Omental fat pad (tissue), 4 donors: ENCODE data around the gene MIA. TPM values are rescaled to one million over a fixed set of nuclear protein-coding genes. Genes with fewer than 3 reads are reported as not detected.
A peak's percentile ranks its signal among the peaks of the same experiment; 100 is the strongest.
"Not testable (repeated sequence)": the region's sequence is repeated elsewhere in the genome, so short reads cannot be mapped to it uniquely, and the experiment has no call there.

Experiments used
- ATAC-seq: fragments of 150-250 bp; one replicate; pipeline ENCODE4 v1.9.1; 2016; ENCODE audit warnings: mild to moderate bottlenecking, moderate library complexity; ENCODE audit not compliant: low FRiP score
- DNase-seq: peaks from one replicate; pipeline ENCODE4 v3.0.0-alpha.2; 2019; ENCODE audit warnings: low spot score
- CTCF ChIP-seq, 3 donors: fragments of 450-650 bp; IDR thresholded peaks; one replicate each; pipeline ENCODE4 v1.5.1; 2016 to 2017; ENCODE audit warnings: antibody characterized with exemption in 3 of 3, mild to moderate bottlenecking in 3 of 3, moderate library complexity in 2 of 3
- total RNA-seq, 4 donors: library from RNA; depleted of rRNA; stranded (reverse); fragments of >200 nt; gene quantifications; one replicate each; pipeline ENCODE4 v1.1.0, GENCODE V29; 2016

Gene MIA
- total RNA-seq, 4 donors from 2014 or later: not detected

- DNase-seq (no peak), ATAC-seq (no peak)
- no peak for TF ChIP-seq CTCF (IDR thresholded peaks at IDR 0.05)
These were observed 39.9 kb downstream of the MIA start for GRCh38 chr19:40815223-40815622.

- peak; percentile 89 for ATAC-seq
- DNase-seq: peak; percentile 79
These were observed 43.4 kb downstream of the MIA start for GRCh38 chr19:40818480-40819399.

- peak in 1 of 3 donors; percentile 22 for TF ChIP-seq CTCF (IDR thresholded peaks at IDR 0.05)
- not testable (repeated sequence) for ATAC-seq, DNase-seq
These were observed 44.3 kb downstream of the MIA start for GRCh38 chr19:40819479-40820234.

- DNase-seq (no peak), ATAC-seq (no peak)
- TF ChIP-seq CTCF (IDR thresholded peaks at IDR 0.05): no peak
These were observed 46.8 kb downstream of the MIA start for GRCh38 chr19:40822161-40822560.

GRCh38 chr19:40822704-40823553 lies 47.6 kb downstream of the MIA start:
- not testable (repeated sequence) for ATAC-seq, DNase-seq

- not testable (repeated sequence) for ATAC-seq, DNase-seq
These were observed 49.6 kb downstream of the MIA start for GRCh38 chr19:40824916-40825315.

- DNase-seq, ATAC-seq: not testable (repeated sequence)
These were observed 50.3 kb downstream of the MIA start for GRCh38 chr19:40825460-40826095.

- DNase-seq: not testable (repeated sequence)
- ATAC-seq: peak; percentile 8
These were observed 51.0 kb downstream of the MIA start for GRCh38 chr19:40826312-40826698.

GRCh38 chr19:40826699-40827385 lies 51.5 kb downstream of the MIA start:
- DNase-seq: not testable (repeated sequence)
- ATAC-seq: peak; percentile 3

Other genes with a start within 250 kb of the MIA start
- gene SHKBP1, start 198.6 kb upstream of the MIA start, total RNA-seq: 10 to 100 TPM; 37.0 to 87.5 (median 47.8) TPM
- gene LTBP4, start 174.2 kb upstream of the MIA start, total RNA-seq: 100 to 1,000 TPM in 3 of 4 donors, 10 to 100 TPM in 1; 73.5 to 197 (median 114) TPM
- gene NUMBL, start 84.9 kb upstream of the MIA start, total RNA-seq: 100 to 1,000 TPM in 1 of 4 donors, 10 to 100 TPM in 3; 38.2 to 143 (median 45.3) TPM
- gene COQ8B, start 58.6 kb upstream of the MIA start, total RNA-seq: 10 to 100 TPM; 22.1 to 38.8 (median 28.1) TPM
- 100 to 1,000 TPM in 2 of 4 donors, 10 to 100 TPM in 2; 39.3 to 118 (median 91.9) TPM for gene ITPKC, start 58.4 kb upstream of the MIA start, total RNA-seq
- gene ACTMAP, start 25.0 kb upstream of the MIA start, total RNA-seq: 1 to 10 TPM; 3.2 to 3.8 (median 3.5) TPM
- 10 to 100 TPM; 34.8 to 46.8 (median 41.0) TPM for gene SNRPA, start 24.3 kb upstream of the MIA start, total RNA-seq
- gene RAB4B, start 2.7 kb downstream of the MIA start, total RNA-seq: 10 to 100 TPM; 20.0 to 37.0 (median 21.7) TPM
- gene EGLN2, start 23.7 kb downstream of the MIA start, total RNA-seq: 100 to 1,000 TPM in 2 of 4 donors, 10 to 100 TPM in 2; 91.6 to 107 (median 101) TPM
- under 1 TPM in 1 of 4 donors, not detected in 3; 0.36 TPM for gene CYP2A6, start 74.9 kb downstream of the MIA start, total RNA-seq
- not detected for gene CYP2A7, start 106.7 kb downstream of the MIA start, total RNA-seq
- gene CYP2B6, start 215.8 kb downstream of the MIA start, total RNA-seq: not detected